GM18511 (cell line): Measurements from ENCODE around the gene SCN4A.
"Not testable (repeated sequence)": the region's sequence is repeated elsewhere in the genome, so short reads cannot be mapped to it uniquely, and the experiment has no call there.

Experiments
- ATAC-seq: cut with Tn5 transposase; IDR thresholded peaks from one replicate; pipeline ENCODE4 v1.9.1; 2021; ENCODE audit warnings: mild to moderate bottlenecking, moderate library complexity; ENCODE audit not compliant: unreplicated experiment

SCN4A gene

DNA sequence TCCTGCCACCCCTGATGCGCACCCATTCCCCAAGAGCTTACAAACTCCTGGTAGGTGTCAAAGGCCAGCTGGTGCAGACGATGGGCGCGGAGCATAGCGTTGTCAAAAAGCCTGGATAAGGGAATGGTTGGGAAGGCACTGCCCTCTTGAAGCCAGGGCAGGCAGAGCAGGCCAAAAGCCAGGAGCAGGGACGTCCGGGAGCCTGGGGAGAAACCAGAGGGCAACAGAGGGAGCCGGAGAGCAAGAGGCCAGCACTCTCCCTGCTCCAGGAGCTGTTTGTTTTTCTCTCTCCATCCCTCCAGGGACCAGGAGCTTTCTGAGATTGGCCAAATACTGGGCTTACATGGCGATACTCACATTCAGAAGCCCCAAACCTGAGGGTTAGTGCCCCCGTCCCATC lies 54.4 kb downstream of the SCN4A start:
- ATAC-seq: no peak

DNA sequence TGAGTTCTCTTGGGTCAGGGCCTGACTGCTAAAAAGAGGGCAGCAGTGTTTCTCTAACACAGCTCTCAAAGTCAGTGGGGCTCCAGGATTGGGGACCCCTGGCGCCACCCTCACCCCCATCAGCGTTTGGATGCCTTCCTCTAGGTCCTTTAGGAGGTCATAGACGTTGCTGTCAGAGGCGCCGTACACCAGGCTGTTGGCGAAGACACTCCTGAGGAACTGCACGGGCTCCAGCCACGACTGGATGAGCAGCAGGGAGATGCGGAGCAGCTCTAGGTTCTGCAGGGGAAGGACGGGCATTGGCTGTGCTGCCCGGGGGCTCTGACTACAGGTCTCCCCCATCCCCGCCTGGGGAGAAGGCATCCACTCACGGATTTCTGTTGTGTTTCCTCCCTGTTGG lies 55.1 kb downstream of the SCN4A start:
- ATAC-seq: no peak

DNA sequence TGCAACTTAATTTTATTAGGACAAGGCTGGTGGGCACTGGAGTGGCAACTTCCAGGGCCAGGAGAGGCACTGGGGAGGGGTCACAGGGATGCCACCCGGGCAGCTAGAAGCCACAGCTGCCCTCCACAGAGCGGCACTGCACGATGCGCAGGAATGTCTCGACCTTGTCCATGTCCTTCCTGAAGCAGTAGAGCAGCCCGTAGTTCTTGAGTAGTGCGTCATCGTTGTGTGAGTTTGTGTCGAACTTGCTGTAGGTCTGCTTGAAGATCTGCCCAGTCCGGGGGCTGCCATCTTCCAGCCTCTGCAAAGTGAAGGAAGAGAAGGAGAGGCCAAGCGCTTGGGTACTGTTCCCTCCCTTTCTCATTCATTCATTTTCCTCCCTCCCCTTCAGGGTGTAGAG lies 55.5 kb downstream of the SCN4A start:
- ATAC-seq: not testable (repeated sequence)

DNA sequence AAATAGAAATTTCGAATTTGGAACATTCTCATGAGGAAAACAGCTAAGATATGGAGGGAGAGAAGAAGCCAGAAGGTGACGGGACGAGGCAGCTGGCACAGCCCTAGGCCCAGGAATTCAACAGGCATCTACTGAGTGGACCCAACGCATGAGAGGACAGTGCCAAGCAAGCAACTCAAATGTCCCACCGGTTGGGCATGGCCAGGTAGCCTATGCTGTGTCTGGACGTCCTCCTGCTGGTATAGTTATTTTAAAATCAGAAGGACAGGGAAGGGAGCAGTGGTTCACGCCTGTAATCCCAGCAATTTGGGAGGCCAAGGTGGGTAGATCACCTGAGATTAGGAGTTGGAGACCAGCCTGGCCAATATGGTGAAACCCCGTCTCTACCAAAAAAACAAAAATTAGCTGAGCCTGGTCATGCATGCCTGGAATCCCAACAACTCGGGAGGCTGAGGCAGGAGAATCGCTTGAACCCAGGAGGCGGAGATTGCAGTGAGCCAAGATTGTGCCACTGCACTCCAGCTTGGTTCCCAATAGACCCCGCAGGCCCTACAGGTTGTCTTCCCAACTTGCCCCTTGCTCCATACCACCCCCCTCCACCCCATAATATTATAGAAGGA lies 56.0 kb downstream of the SCN4A start:
- ATAC-seq: no peak

DNA sequence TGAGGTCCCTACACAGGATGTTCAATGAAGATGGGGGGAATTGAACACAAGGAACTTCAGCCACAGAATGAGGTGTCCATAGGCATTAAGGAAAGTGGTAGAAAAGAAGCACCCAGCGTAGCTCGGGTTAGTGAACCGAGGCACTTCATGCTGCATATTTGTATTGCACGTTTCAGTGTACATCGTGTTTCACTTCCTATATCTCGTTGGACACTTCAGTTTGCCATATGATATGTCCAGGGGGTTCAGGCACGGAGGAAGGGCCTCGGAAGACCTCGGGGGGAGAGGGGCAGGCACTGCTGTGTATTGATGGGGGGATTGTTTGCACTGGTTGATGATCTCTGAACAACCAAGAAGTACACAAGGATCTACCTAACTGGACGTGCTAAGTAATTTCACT lies 57.0 kb downstream of the SCN4A start:
- ATAC-seq: peak; percentile 48

DNA sequence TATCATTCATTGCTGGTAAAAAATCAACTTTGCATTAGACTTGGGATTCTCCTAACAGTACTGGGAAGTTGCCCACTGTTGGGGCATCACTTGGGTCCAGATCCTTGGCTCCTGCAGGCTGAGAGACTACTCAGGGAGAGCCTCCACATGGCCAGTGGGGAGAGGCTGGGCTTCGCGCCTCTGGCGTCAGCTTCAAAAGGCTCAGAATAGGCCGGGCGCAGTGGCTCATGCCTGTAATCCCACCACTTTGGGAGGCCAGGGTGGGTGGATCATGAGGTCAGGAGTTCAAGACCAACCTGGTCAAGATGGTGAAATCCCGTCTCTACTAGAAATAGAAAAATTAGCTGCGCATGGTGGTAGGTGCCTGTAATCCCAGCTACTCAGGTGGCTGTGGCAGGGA lies 58.2 kb downstream of the SCN4A start:
- no peak for ATAC-seq

DNA sequence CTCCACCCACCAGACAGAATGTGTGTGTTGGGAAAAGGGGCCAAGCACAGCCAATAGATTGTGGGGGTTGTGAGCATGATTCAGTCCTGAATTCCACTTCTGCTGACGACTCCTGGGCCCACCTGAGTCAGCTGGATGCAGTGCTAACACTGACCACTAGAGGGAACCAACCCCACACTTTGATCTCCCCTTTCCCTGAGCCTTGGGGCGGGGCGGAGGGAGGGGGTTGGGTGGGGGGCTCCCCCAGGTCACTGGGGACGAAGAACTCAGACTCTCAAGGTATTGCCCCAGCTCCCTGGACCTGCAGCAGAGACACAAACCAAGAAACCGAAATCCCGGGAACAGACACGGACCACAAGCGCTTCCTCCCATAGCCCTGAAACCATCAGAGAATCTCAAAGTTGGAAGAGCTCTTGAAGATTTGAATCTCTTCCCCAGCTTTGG lies 61.0 kb downstream of the SCN4A start:
- no peak for ATAC-seq

DNA sequence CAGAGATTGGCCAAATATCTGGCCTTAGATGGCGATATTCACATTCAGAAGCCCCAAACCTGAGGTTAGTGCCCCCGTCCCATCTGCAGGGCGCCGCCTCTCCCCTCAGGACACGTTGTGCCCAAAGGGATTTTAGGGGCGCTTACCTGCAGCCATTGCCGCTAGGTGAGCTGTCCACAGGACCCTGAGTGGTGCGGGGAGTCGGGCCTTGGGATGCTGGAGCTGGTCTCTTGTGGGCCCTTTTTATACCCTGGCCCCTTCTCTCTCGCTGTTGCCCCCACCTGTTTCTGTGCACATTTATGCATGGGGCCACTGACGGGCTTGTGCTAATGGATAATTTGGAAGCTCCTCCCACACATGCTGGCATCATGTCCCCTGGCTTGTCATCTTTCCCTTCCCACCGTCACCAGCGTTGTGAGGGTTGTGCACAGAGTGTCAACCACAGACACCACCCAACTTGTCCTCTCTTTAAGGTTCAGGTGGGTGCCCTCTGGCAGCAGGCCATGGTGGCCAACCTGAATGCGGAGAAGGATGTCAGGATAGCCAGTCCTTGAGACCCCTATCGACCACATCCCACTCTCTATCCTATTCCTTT lies 61.6 kb downstream of the SCN4A start, which contains the start of gene CSHL1:
Gene CSHL1, minus strand, starts transcription at position 218 of the 595 bp plus-strand sequence. Its CDS starts 62 bp downstream, at position 156.
- ATAC-seq: no peak

DNA sequence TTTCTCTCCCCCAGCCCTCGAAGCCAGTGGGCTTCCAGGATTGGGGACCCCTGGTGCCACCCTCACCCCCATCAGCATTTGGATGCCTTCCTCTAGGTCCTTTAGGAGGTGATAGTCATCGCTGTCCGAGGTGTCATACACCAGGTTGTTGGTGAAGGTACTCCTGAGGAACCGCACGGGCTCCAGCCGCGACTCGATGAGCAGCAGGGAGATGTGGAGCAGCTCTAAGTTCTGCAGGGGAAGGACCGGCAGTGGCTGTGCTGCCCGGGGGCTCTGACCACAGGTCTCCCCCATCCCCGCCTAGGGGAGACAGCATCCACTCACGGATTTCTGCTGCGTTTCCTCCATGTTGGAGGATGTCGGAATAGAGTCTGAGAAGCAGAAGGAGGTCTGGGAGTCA lies 62.6 kb downstream of the SCN4A start:
- ATAC-seq: no peak

DNA sequence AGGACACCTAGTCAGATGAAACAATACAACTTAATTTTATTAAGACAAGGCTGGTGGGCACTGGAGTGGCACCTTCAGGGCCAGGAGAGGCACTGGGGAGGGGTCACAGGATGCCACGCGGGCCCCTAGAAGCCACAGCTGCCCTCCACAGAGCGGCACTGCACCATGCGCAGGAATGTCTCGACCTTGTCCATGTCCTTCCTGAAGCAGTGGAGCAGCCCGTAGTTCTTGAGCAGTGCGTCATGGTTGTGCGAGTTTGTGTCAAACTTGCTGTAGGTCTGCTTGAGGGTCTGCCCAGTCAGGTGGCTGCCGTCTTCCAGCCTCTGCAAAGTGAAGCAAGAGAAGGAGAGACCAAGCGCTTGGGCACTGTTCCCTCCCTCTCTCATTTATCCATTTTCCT lies 63.1 kb downstream of the SCN4A start:
- ATAC-seq: not testable (repeated sequence)

DNA sequence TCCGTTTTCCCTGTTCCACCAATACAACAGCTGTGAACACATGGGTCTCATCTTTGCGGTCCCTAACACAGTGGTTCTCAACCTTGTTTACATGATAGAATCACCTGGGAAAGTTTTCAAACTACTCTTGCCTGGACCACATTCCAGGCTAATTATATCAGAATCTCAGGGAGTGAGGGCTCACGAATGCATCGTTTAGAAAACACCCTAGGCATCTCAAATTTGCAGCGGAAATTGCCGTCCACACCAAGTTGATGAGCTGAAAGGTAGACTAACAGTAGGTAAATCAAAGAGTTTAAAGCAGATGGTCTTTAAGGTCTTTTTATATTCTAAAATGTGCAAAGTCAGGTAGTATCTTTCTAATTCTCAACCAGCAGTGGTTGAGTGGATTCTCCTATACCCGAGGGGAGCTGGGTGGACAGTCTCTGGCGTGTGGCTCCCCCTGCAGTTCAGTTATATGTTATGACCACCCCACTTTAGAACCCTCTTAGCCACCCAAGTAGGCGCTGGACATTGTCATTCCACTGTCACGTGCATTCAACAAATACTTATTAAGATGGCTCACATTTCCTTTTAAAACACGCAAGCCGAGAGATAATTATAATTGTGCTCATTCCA lies 65.4 kb downstream of the SCN4A start:
- ATAC-seq: not testable (repeated sequence)

DNA sequence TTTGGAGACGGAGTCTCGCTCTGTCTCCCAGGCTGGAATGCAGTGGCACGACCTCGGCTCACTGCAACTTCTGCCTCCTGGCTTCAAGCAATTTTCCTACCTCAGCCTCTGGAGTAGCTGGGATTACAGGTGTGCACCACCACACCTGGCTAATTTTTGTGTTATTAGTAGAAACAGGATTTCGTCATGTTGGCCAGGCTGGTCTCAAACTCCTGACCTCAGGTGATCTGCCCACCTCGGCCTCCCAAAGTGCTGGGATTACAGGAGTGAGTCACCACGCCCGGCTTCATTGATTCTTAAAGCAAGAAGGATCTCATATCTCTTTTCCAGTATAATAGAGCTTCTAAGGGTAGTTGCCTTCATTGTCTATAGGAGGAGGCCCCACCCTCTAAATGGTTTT lies 67.9 kb downstream of the SCN4A start:
- not testable (repeated sequence) for ATAC-seq

DNA sequence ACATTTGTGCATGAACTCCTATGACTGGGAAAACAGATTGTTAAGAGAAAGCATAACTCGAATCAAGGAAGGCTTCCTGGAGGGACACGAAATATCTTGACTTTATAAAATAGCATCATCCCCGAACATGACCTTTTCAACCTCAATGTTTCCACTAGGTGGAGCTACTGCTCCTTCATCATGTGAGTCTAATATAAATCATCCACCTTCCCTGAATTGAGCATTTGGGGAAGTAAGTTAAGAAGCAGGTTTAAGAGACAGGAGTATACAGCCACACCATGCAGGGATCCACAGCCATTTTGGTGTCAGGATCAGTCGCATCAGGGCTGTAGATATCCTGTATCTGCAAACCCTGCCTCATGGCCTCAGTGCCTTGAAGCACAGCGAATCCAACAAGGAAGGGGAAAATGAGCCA lies 68.9 kb downstream of the SCN4A start:
- not testable (repeated sequence) for ATAC-seq

DNA sequence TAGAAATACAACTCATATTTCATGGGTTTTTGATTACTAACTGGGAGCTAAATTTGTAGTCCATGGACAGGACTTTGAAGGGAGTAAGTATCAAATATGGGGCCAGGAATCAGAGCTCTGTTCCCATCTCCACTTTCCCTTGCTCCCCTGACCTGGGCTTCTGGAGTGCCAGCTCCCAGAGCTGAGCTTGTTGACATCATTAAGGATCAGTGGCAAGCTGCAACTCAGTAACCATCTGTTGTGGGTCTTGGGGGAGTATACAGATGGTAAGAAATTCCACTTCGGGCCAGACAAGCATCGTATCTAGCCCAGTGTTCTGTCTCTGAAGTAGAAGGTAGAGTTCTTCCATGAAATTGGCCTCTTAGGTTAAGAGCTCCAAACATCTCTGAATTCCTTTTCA lies 70.7 kb downstream of the SCN4A start:
- ATAC-seq: not testable (repeated sequence)

DNA sequence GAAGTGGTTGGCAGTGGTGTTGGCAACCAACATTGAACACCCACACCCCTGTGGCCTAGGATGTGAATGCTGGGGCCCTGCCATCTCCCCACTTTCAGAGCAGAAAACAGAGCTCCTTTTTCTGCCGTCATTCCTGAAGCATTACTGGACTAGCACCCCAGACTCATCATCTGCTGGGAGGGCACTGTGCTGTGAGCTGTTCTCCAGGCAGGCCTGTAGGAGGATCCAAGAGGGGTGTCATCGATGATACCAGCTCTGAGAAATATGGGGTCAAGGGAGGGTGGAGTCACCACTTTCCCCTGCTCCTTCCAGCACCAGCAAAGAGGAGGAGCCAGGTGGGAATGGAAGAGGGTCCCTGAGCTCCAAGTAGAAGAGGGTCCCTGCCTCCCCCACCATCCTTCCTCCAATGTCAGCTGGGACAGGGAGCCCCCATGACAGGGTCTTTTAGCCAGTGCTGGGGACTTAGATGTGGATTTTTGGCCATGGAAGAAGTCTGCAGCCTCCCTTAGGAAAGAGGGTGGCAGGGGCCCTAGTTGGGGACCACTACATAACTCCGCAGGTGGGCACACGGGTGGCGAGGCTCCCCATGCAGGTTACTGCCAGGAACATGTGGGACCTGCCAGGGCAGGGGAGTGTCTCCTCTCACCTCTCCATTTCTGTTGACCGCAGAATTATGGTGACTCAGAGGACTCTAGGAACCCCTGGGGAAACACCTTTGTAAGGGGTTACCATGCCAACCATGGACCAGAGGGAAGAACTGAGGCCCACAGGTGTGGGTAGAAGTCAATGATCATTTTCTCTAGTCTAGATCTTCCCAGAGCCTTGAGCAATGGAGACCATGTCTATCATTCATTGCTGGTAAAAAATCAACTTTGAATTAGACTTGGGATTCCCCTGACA lies 73.6 kb downstream of the SCN4A start:
- not testable (repeated sequence) for ATAC-seq

DNA sequence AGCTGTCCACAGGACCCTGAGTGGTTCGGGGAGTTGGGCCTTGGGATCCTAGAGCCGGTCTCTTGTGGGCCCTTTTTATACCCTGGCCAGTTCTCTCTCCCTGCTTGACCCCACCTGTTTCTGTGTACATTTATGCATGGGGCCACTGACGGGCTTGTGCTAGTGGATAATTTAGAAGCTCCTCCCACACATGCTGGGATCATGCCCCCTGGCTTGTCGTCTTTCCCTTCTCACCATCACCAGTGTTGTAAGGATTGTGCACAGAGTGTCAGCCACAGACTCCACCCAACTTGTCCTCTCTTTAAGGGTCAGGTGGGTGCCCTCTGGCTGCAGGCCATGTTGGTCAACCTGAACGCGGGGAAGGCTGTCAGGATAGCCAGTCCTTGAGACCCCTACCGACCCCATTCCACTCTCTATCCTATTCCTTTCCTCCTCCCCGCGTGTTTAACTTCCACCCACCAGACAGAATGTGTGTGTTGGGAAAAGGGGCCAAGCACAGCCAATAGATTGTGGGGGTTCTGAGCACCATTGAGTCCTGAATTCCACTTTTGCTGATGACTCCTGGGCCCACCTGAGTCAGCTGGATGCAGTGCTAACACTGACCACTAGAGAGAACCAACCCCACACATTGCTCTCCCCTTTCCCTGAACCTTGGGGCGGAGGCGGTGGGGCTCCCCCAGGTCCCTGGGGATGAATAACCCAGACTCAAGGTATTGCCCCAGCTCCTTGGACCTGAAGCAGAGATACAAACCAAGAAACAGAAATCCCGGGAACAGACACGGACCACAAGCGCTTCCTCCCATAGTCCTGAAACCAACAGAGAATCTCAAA lies 76.0 kb downstream of the SCN4A start, which contains the start of gene CSH1:
Gene CSH1, minus strand, starts transcription at position 51 of the 831 bp plus-strand sequence. CDS start 63 bp downstream, outside the sequence.
- not testable (repeated sequence) for ATAC-seq

DNA sequence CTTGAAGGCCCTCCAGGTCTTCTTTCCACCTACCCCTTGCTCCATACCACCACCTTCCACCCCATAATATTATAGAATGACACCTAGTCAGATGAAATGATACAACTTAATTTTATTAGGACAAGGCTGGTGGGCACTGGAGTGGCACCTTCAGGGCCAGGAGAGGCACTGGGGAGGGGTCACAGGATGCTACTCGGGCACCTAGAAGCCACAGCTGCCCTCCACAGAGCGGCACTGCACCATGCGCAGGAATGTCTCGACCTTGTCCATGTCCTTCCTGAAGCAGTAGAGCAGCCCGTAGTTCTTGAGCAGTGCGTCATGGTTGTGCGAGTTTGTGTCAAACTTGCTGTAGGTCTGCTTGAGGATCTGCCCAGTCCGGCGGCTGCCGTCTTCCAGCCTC lies 77.9 kb downstream of the SCN4A start:
- not testable (repeated sequence) for ATAC-seq

DNA sequence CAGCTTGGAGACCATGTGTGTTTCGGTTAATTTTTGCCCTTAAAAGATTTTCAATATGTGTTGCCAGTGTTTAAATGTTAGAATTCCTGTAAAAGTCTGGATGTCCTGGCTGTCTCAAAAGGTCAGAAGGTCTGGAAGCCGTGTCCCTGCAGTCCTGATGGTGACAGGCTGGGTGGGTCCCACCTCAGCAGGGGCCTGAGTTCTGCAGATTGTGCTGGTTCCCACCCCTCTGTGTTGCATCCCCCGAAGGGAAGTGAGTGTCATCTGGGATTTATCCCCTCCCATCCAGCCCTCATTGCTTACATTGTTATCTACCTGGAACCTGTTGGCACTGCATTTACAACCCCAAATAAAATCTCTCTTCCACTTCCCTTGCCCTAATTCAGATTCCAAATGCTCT lies 78.7 kb downstream of the SCN4A start:
- not testable (repeated sequence) for ATAC-seq

DNA sequence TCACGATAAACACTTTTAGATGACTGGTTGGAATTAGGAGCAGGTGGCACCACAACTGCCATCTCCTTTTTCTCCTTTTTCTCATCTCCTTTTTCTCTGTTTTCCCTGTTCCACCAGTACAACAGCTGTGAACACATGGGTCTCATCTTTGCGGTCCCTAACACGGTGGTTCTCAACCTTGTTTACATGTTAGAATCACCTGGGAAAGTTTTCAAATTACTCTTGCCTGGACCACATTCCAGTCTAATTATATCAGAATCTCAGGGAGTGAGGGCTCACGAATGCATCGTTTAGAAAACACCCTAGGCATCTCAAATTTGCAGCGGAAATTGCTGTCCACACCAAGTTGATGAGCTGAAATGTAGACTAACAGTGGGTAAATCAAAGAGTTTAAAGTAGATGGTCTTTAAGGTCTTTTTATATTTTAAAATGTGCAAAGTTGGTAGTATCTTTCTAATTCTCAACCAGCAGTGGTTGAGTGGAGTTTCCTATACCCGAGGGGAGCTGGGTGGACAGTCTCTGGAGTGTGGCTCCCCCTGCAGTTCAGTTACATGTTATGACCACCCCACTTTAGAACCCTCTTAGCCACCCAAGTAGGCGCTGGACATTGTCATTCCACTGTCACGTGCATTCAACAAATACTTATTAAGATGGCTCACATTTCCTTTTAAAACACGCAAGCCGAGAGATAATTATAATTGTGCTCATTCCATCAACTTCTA lies 80.2 kb downstream of the SCN4A start:
- ATAC-seq: not testable (repeated sequence)
